Endodermal cell (in vitro differentiated cells): ENCODE results near the gene SPAG7. TPM values are rescaled to one million over a fixed set of nuclear protein-coding genes. Genes with fewer than 3 reads are reported as not detected.

ENCODE experiments used
- DNase-seq: peaks from one replicate; pipeline ENCODE4 v3.0.0-alpha.2; 2017
- H3K27ac ChIP-seq: 2 replicates; pipeline ENCODE4 v1.5.1; 2013; ENCODE audit warnings: mild to moderate bottlenecking, low read depth, low read length, moderate library complexity
- H3K27me3 ChIP-seq: 2 replicates; pipeline ENCODE4 v1.6.1; 2013; ENCODE audit warnings: mild to moderate bottlenecking, low read length, moderate library complexity; ENCODE audit not compliant: insufficient read depth, control insufficient read depth, poor library complexity, severe bottlenecking
- H3K36me3 ChIP-seq: 2 replicates; pipeline ENCODE4 v1.7.0; 2013; ENCODE audit warnings: mild to moderate bottlenecking, low read length, moderate library complexity; ENCODE audit not compliant: control insufficient read depth, insufficient read depth
- H3K4me1 ChIP-seq: one replicate; pipeline ENCODE4 v1.7.0; 2013; ENCODE audit warnings: low read length; ENCODE audit not compliant: control insufficient read depth, insufficient read depth
- H3K4me3 ChIP-seq: 2 replicates; pipeline ENCODE4 v1.5.1; 2013; ENCODE audit warnings: mild to moderate bottlenecking, low read length, moderate library complexity
- H3K9ac ChIP-seq: 2 replicates; pipeline ENCODE4 v1.6.1; 2013; ENCODE audit warnings: mild to moderate bottlenecking, low read length, moderate library complexity; ENCODE audit not compliant: poor library complexity, severe bottlenecking; ENCODE audit errors: extremely low read depth
- H3K9me3 ChIP-seq: 2 replicates; pipeline ENCODE4 v1.6.1; 2013; ENCODE audit warnings: mild to moderate bottlenecking, low read length, moderate library complexity; ENCODE audit not compliant: control insufficient read depth
- H3K27ac Mint-ChIP-seq: 2 replicates; pipeline ENCODE4 v1.8.0; 2020; ENCODE audit warnings: mixed read lengths
- H3K27me3 Mint-ChIP-seq: 2 replicates; pipeline ENCODE4 v1.8.0; 2021; ENCODE audit warnings: mild to moderate bottlenecking, mixed read lengths; ENCODE audit not compliant: insufficient read depth
- H3K36me3 Mint-ChIP-seq: 2 replicates; pipeline ENCODE4 v1.8.0; 2020; ENCODE audit warnings: low read depth, mixed read lengths
- H3K4me1 Mint-ChIP-seq: 2 replicates; pipeline ENCODE4 v1.8.0; 2020; ENCODE audit warnings: mixed read lengths
- H3K4me3 Mint-ChIP-seq: 2 replicates; pipeline ENCODE4 v1.8.0; 2020; ENCODE audit warnings: mild to moderate bottlenecking, moderate library complexity, mixed read lengths
- H3K9me3 Mint-ChIP-seq: 2 replicates; pipeline ENCODE4 v1.8.0; 2020; ENCODE audit warnings: mild to moderate bottlenecking, mixed read lengths
- WGBS, 2 experiments: methylation state at CpG; one replicate each; pipeline versions ENCODE4 v1.1.5 to v1.1.7; 2013; ENCODE audit warnings: missing lambda C conversion rate in 2 of 2, mixed read lengths in 1 of 2; ENCODE audit not compliant: insufficient coverage in 1 of 2, insufficient read length in 1 of 2; 5-methylcytosine and 5-hydroxymethylcytosine counted together
- total RNA-seq, 2 donors: library from RNA; stranded (reverse); fragmentation: NEBNext Ultra II Directional in 1 of 2; extraction: Animal tissue kit (Norgen Biotek cat#: 25700) in 1 of 2; gene quantifications; 2 replicates in 1 of 2; 3 replicates in 1 of 2; pipeline ENCODE4 v1.2.1, GENCODE V29; 2021
- TF ChIP-seq, protein P1 (sequence below): fragments of 200-600 bp; sonication (generic); conservative IDR thresholded peaks from 2 replicates; pipeline ENCODE4 v1.5.0; 2021; ENCODE audit warnings: antibody characterized with exemption, mild to moderate bottlenecking

The SPAG7 gene
- total RNA-seq, 2 donors from 2014 or later, result 81.1 to 84.4 TPM

DNA sequence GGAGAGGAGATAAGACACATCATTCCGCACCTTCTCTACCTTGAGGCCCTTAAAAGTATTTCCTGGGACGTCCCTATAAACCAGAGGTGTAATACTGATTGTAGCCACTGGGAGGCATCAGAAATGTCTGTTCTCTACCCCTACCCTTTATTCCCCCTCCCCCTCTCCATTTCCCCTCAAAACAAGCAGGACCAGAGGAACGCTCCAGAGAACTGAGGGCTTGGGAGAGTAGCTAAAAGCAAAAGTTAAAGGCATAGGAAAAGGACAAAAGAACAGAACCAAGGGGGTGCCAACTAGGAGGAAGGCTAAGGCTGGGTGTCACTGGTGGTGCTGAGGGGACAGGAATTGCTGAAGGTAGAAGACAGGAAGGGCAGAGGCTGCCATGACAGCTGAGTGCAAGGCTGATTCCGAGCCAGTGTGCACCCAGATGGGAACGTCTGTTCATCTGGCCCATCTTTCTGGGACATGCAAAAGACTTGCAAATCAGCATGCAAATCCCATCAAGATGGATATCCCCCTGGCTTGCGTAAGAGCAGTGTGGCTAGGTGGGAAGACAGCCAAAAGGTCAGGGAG is 13.1 kb upstream of the SPAG7 start:
- Histone ChIP-seq H3K9me3 (no peaks in the 10 kb centered on the region), H3K27me3 (peaks cover 13% of the 10 kb centered on the region), H3K9ac (no peak overlapping the region), H3K36me3 (peaks cover 29% of the 10 kb centered on the region), H3K27ac (no peak overlapping the region), H3K4me3 (no peak overlapping the region), H3K4me1 (peaks cover 3% of the 10 kb centered on the region)
- DNase-seq, result peak; percentile 88
- Mint-ChIP-seq H3K4me3 (no peak overlapping the region), H3K36me3 (peaks cover 31% of the 10 kb centered on the region), H3K9me3 (no peaks in the 10 kb centered on the region), H3K27me3 (peaks cover 50% of the 10 kb centered on the region), H3K27ac (no peak overlapping the region), H3K4me1 (peaks cover 8% of the 10 kb centered on the region)
- TF ChIP-seq, protein P1, sequence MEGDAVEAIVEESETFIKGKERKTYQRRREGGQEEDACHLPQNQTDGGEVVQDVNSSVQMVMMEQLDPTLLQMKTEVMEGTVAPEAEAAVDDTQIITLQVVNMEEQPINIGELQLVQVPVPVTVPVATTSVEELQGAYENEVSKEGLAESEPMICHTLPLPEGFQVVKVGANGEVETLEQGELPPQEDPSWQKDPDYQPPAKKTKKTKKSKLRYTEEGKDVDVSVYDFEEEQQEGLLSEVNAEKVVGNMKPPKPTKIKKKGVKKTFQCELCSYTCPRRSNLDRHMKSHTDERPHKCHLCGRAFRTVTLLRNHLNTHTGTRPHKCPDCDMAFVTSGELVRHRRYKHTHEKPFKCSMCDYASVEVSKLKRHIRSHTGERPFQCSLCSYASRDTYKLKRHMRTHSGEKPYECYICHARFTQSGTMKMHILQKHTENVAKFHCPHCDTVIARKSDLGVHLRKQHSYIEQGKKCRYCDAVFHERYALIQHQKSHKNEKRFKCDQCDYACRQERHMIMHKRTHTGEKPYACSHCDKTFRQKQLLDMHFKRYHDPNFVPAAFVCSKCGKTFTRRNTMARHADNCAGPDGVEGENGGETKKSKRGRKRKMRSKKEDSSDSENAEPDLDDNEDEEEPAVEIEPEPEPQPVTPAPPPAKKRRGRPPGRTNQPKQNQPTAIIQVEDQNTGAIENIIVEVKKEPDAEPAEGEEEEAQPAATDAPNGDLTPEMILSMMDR, result peak; percentile 84
- 48 to 58% methylated on average over 3 to 6 of the region's 6 CpGs for WGBS, 2 experiments

DNA sequence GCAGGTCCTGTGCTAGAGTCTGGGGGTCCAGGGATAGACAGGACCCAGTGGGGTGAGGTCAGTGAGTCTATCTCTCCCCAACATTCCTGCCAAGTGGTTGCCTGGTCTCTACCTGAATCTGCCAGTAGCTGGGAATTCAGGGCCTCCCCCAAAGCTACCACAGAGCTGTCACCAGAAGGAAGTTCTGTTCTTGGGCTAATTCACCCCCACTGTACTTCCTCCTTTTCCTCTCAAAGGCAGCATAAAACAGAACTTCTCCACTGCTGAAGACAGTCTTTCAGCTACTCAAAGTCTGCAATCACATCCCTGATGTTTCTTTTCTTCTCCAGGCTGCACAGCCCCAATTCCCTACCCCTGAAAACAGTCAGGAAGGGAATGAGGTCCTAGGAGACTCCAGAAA is 11.1 kb upstream of the SPAG7 start:
- Histone ChIP-seq H3K27ac (no peak overlapping the region), H3K9ac (no peak overlapping the region), H3K36me3 (peaks cover 31% of the 10 kb centered on the region), H3K9me3 (no peaks in the 10 kb centered on the region), H3K4me1 (peaks cover 3% of the 10 kb centered on the region), H3K27me3 (peaks cover 13% of the 10 kb centered on the region), H3K4me3 (no peak overlapping the region)
- TF ChIP-seq, protein P1, result no peak
- no peak for DNase-seq
- no peaks in the 10 kb centered on the region for H3K9me3 Mint-ChIP-seq
- H3K36me3 Mint-ChIP-seq, result peaks cover 35% of the 10 kb centered on the region
- H3K27me3 Mint-ChIP-seq, result peaks cover 61% of the 10 kb centered on the region
- no peak overlapping the region for H3K27ac Mint-ChIP-seq
- no peak overlapping the region for H3K4me3 Mint-ChIP-seq
- peaks cover 8% of the 10 kb centered on the region for H3K4me1 Mint-ChIP-seq

DNA sequence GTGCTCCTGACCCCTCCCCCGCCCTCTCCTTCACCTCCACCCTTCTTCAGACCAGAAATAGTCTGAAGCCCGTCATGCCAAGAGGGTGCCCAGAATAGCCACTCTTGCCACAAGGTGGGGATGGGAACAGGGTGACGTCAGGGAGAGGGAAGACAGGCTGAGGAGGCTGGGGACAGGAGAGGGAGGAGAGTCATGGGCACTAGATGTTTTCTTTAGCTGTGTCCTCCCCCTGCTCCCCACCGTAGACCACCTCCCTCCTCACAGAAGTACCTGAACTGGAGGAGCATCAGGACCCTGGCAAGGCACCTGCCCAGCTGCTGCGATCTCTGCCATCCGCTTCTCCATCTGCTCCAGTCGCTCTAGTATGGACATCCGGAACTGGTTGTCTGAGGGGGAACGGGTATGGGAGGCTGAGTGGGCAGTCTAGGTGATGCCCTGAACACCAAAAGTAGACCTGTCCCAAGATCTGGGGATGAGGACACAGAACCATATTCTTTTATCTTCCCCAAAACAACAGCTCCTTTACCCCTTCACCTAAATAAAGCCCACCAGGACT is 6.6 kb upstream of the SPAG7 start:
- Histone ChIP-seq H3K27ac (no peak overlapping the region), H3K36me3 (peaks cover 60% of the 10 kb centered on the region), H3K4me3 (no peak overlapping the region), H3K9ac (no peak overlapping the region), H3K4me1 (peaks cover 3% of the 10 kb centered on the region), H3K9me3 (no peaks in the 10 kb centered on the region), H3K27me3 (peaks cover 13% of the 10 kb centered on the region)
- no peak overlapping the region for H3K4me3 Mint-ChIP-seq
- DNase-seq, result peak; percentile 42
- H3K9me3 Mint-ChIP-seq, result no peaks in the 10 kb centered on the region
- no peak overlapping the region for H3K27ac Mint-ChIP-seq
- 93 to 100% methylated on average over 3 to 9 of the region's 9 CpGs for WGBS, 2 experiments
- TF ChIP-seq, protein P1, result no peak
- H3K4me1 Mint-ChIP-seq, result peaks cover 17% of the 10 kb centered on the region
- peaks cover 36% of the 10 kb centered on the region for H3K36me3 Mint-ChIP-seq
- H3K27me3 Mint-ChIP-seq, result peaks cover 52% of the 10 kb centered on the region
